Bronchial epithelial cell (primary cell): ENCODE measurements around the gene ARL5C. TPM values are rescaled to one million over a fixed set of nuclear protein-coding genes. Genes with fewer than 3 reads are reported as not detected.
A peak's percentile ranks its signal among the peaks of the same experiment; 100 is the strongest.

Experiments
- DNase-seq: peaks from one replicate; pipeline ENCODE4 v3.0.0-alpha.2; 2010; ENCODE audit warnings: low read depth
- FAIRE-seq: peaks from 2 replicates; lab custom pipeline; 2011; peaks lifted over from hg19 to GRCh38; lab: Jason Lieb, UNC
- H3K27me3 ChIP-seq: 2 replicates; pipeline ENCODE4 v1.5.1; 2011; ENCODE audit warnings: low read length; ENCODE audit not compliant: control insufficient read depth, insufficient read depth
- H3K36me3 ChIP-seq: 2 replicates; pipeline ENCODE4 v1.5.1; 2011; ENCODE audit warnings: low read length; ENCODE audit not compliant: control insufficient read depth, insufficient read depth
- H3K4me3 ChIP-seq: 2 replicates; pipeline ENCODE4 v1.5.1; 2011; ENCODE audit warnings: mild to moderate bottlenecking, low read depth, low read length, control low read depth
- CTCF ChIP-seq: IDR thresholded peaks from 2 replicates; pipeline ENCODE4 v1.5.1; 2011; ENCODE audit warnings: mild to moderate bottlenecking, moderate library complexity, low read length, control low read depth, inconsistent platforms; ENCODE audit not compliant: insufficient read depth, severe bottlenecking
- total RNA-seq: library from RNA; depleted of rRNA; stranded (reverse); fragments of >200 nt; gene quantifications from 2 replicates; pipeline ENCODE4 v1.2.1, GENCODE V29; 2014

The ARL5C gene
- total RNA-seq, 1 donor from 2014 or later, result not detected

GRCh38 chr17:39153599-39154051 is 12.3 kb downstream of the ARL5C start:
- Histone ChIP-seq H3K27me3 (peaks cover 11% of the 10 kb centered on the region), H3K4me3 (peak overlapping the region; percentile 74), H3K36me3 (no peaks in the 10 kb centered on the region)
- FAIRE-seq, result no peak
- DNase-seq, result peak; percentile 75
- peak; percentile 15 for TF ChIP-seq CTCF

DNA sequence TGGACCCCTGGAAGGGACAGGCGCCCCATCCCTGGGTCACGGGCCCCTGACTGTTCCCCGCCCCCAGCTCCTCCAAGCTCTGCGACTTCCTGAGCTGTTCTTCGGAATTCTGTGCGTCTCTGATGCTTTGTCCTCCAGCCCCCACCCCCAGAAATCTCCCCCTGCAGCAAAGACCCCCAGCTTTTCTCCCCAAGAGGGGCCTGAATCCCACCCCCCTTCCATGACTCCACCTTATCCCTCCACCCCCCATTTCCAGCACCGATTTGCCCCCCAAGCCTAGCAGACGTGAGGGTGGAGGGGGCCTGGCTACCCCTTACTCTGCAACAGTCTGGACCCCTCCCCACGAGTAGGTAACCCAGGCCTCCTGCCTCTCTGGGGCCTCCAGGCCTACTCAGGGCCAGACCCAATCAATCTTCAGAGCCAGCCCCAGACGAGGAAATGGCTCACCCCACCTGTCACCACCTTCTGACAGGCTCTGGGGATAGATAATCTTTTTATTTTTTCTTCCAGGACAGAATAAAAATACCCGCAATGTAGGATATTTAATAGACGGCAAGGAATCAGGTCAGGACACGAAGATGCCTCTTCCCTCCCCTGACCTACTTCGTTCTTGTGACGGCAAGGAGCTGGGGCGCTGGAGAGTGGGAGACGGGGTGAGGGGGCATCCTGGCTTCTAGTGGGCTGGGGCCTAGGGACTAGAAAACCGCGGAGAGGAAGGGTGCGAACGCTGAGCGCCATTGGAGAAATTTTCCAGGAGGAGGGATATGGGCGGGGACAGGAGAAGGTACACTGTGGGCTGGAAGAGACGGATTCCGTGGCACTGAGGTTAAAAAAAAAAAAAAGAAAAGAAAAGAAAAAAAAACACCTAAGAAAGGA is 13.8 kb downstream of the ARL5C start:
- Histone ChIP-seq H3K27me3 (peaks cover 13% of the 10 kb centered on the region), H3K4me3 (peak overlapping the region; percentile 74), H3K36me3 (no peaks in the 10 kb centered on the region)
- FAIRE-seq (no peak), DNase-seq (no peak)
- TF ChIP-seq CTCF, result no peak

DNA sequence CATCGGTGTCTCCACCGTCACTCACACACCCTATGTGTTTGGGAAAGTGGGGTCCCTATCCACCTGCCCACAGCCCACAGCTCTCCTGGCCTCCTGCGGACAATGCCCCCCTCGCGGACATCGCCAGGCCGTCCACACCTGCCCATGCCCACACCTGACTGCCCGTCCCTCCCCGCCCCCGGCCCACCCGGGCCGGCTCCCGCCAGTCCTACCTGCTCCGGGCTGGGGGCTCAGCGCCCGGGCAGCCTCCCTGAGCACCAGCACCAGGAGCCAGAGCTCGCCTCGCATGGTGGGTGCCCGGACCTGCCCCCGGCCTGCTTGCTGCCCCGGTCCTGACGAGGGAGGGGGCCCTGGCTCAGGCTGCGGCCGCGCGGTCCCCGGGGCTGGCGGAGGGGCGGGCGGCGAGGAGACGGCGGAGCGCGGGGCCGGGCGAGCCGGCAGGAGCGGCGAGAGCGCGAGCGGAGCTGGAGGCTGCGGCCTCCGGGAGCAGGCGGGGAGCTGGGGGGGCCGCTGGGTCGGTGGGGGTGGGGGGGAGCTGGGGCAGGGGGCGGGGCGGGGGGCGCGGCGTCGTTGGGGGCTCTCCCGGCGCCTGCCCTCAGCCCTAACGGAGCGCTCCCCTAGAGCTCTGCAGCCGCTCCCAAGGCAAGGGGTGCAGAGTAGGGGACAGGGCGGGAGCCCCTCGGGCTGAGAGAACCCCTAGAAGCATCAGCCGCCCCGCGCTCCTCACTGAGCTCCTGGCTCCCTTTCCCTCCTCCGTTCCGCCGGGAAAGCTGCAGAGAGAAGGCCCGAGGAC is 14.6 kb downstream of the ARL5C start, which contains the start of gene PLXDC1:
TSS of gene PLXDC1 (minus strand) at position 488 of the 793 bp plus-strand sequence. CDS start at position 288, 200 bp downstream.
- DNase-seq, result no peak
- no peak for TF ChIP-seq CTCF
- H3K27me3 ChIP-seq, result peaks cover 13% of the 10 kb centered on the region
- no peak for FAIRE-seq
- peak within 1 kb of the TSS; percentile 74 for H3K4me3 ChIP-seq
- H3K36me3 ChIP-seq, result no peaks in the 10 kb centered on the region

DNA sequence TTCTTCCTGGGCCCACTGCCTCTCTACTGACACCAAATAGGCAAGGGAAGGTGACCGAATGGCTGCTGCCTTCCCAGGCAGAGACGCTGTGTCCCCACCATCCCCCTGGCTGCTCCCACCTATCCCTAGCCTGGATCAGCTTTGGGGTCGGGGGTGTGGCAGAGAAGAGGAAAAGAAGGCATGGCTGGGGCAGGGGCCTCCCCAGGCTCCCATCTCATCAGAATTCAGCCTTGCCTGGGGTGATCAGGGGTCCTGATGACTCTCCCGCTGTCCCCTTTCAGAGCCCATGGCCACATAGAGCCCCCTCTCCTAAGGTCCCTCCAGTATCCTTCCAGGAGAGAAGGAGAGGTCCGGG is 15.2 kb downstream of the ARL5C start:
- Histone ChIP-seq H3K27me3 (peaks cover 13% of the 10 kb centered on the region), H3K36me3 (no peaks in the 10 kb centered on the region), H3K4me3 (no peak overlapping the region)
- TF ChIP-seq CTCF, result no peak
- no peak for FAIRE-seq
- DNase-seq, result no peak

DNA sequence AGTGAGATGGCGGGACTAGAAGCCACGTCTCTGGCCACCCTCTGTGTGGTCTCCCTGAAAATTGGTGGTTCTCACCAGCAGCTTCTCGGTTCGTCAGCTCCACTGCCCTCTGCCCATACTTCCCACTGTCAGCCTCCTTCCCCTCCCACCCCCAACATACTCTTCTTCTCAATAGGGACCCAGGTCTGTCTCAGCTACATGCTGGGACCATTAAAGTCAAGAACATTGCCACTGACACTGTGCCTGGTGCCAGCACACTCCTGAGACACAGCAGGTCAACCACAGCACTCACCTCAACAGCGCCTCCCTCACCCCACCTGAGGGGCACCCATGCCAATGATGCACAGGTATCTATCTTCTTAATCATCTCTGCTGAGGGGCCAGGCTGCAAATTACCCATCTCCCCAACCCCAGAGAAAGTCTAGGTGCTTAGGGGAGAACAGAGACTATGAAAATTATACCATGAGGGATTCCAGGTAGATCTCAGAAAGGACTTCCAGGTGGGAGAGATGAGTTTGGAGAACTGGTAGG is 15.8 kb downstream of the ARL5C start:
- TF ChIP-seq CTCF, result no peak
- Histone ChIP-seq H3K4me3 (no peak overlapping the region), H3K36me3 (no peaks in the 10 kb centered on the region), H3K27me3 (peaks cover 13% of the 10 kb centered on the region)
- DNase-seq, result no peak
- FAIRE-seq, result no peak
